Mesenchymal stem cell (in vitro differentiated cells and primary cell): ENCODE data around the gene PTPRG.

Experiments used
- DNase-seq: peaks from one replicate; pipeline ENCODE4 v3.0.0-alpha.2; 2013
- H2AFZ ChIP-seq: one replicate; pipeline ENCODE4 v1.6.1; 2013; ENCODE audit warnings: low read depth, mild to moderate bottlenecking, control low read depth, inconsistent platforms, low read length, moderate library complexity
- H2AK5ac ChIP-seq: 2 replicates; pipeline ENCODE4 v1.6.1; 2013; ENCODE audit warnings: low read length, moderate library complexity, mild to moderate bottlenecking, inconsistent platforms; ENCODE audit not compliant: severe bottlenecking
- H2BK120ac ChIP-seq: one replicate; pipeline ENCODE4 v1.6.1; 2013; ENCODE audit warnings: low read depth, mild to moderate bottlenecking, inconsistent platforms, low read length, moderate library complexity
- H2BK12ac ChIP-seq, 2 experiments: one replicate each; pipeline ENCODE4 v1.6.1; 2013; ENCODE audit warnings: inconsistent platforms in 2 of 2, low read length in 2 of 2, mild to moderate bottlenecking in 2 of 2, moderate library complexity in 2 of 2, control low read depth in 1 of 2
- H2BK15ac ChIP-seq: one replicate; pipeline ENCODE4 v1.6.1; 2013; ENCODE audit warnings: mild to moderate bottlenecking, low read depth, inconsistent platforms; ENCODE audit not compliant: poor library complexity, severe bottlenecking
- H2BK5ac ChIP-seq: 2 replicates; pipeline ENCODE4 v1.6.1; 2013; ENCODE audit warnings: low read depth, mild to moderate bottlenecking, low read length, control low read depth, inconsistent platforms; ENCODE audit not compliant: poor library complexity, severe bottlenecking
- H3K14ac ChIP-seq, 2 experiments: one replicate each; pipeline ENCODE4 v1.6.1; 2013; ENCODE audit warnings: inconsistent platforms in 2 of 2, low read length in 2 of 2, control low read depth in 1 of 2, mild to moderate bottlenecking in 1 of 2, moderate library complexity in 1 of 2
- H3K18ac ChIP-seq, 2 experiments: one replicate each; pipeline ENCODE4 v1.6.1; 2013; ENCODE audit warnings: inconsistent platforms in 2 of 2, low read length in 2 of 2, control low read depth in 1 of 2, low read depth in 1 of 2, mild to moderate bottlenecking in 1 of 2
- H3K23ac ChIP-seq, 2 experiments: one replicate each; pipeline ENCODE4 v1.6.1; 2013; ENCODE audit warnings: inconsistent platforms in 2 of 2, low read length in 2 of 2, mild to moderate bottlenecking in 2 of 2, moderate library complexity in 2 of 2, control low read depth in 1 of 2
- H3K27ac ChIP-seq: 2 replicates; pipeline ENCODE4 v1.5.1; 2013; ENCODE audit warnings: mild to moderate bottlenecking, moderate library complexity, low read length, control low read depth, inconsistent platforms; ENCODE audit not compliant: poor library complexity, severe bottlenecking
- H3K27me3 ChIP-seq, 2 experiments: 2 replicates each; pipeline versions ENCODE4 v1.6.1 to v1.7.0; 2013; ENCODE audit warnings: low read length in 2 of 2, mild to moderate bottlenecking in 2 of 2, moderate library complexity in 2 of 2, control low read depth in 1 of 2, inconsistent platforms in 1 of 2; ENCODE audit not compliant: control insufficient read depth in 1 of 2, insufficient read depth in 1 of 2
- H3K36me3 ChIP-seq, 2 experiments: 2 replicates each; pipeline versions ENCODE4 v1.6.1 to v1.7.0; 2013; ENCODE audit warnings: low read length in 2 of 2, control low read depth in 1 of 2, inconsistent platforms in 1 of 2, low read depth in 1 of 2, mild to moderate bottlenecking in 1 of 2; ENCODE audit not compliant: insufficient read depth in 2 of 2, control insufficient read depth in 1 of 2
- H3K4ac ChIP-seq, 2 experiments: one replicate each; pipeline ENCODE4 v1.6.1; 2013; ENCODE audit warnings: inconsistent platforms in 2 of 2, low read length in 2 of 2, mild to moderate bottlenecking in 2 of 2, moderate library complexity in 2 of 2, control low read depth in 1 of 2, low read depth in 1 of 2
- H3K4me1 ChIP-seq: 2 replicates; pipeline ENCODE4 v1.6.1; 2013; ENCODE audit warnings: low read depth, low read length, control low read depth; ENCODE audit not compliant: control insufficient read depth, insufficient read depth
- H3K4me2 ChIP-seq: 2 replicates; pipeline ENCODE4 v1.6.1; 2013; ENCODE audit warnings: low read length, mild to moderate bottlenecking, inconsistent platforms; ENCODE audit not compliant: poor library complexity, severe bottlenecking
- H3K4me3 ChIP-seq, 2 experiments: 2 replicates each; pipeline versions ENCODE4 v1.5.1 to v1.7.0; 2013; ENCODE audit warnings: low read length in 2 of 2, mild to moderate bottlenecking in 2 of 2, control low read depth in 1 of 2, low read depth in 1 of 2; ENCODE audit not compliant: insufficient read depth in 1 of 2
- H3K79me1 ChIP-seq: replicated peaks from 2 replicates; pipeline ENCODE4 v1.6.1; 2013; ENCODE audit warnings: mild to moderate bottlenecking, control low read depth, low read length, inconsistent platforms; ENCODE audit not compliant: poor library complexity, severe bottlenecking
- H3K9ac ChIP-seq: 2 replicates; pipeline ENCODE4 v1.7.0; 2013; ENCODE audit warnings: mild to moderate bottlenecking, low read length, moderate library complexity
- H3K9me3 ChIP-seq: 2 replicates; pipeline ENCODE4 v1.7.0; 2013; ENCODE audit warnings: mild to moderate bottlenecking, low read length; ENCODE audit not compliant: control insufficient read depth
- H4K8ac ChIP-seq: one replicate; pipeline ENCODE4 v1.6.1; 2013; ENCODE audit warnings: inconsistent platforms, mild to moderate bottlenecking, low read length, moderate library complexity
- H4K91ac ChIP-seq: one replicate; pipeline ENCODE4 v1.6.1; 2013; ENCODE audit warnings: mild to moderate bottlenecking, low read length, inconsistent platforms
- WGBS: methylation state at CpG from one replicate; pipeline ENCODE4 v1.1.7; 2013; ENCODE audit warnings: mixed read lengths; 5-methylcytosine and 5-hydroxymethylcytosine counted together

PTPRG gene

DNA sequence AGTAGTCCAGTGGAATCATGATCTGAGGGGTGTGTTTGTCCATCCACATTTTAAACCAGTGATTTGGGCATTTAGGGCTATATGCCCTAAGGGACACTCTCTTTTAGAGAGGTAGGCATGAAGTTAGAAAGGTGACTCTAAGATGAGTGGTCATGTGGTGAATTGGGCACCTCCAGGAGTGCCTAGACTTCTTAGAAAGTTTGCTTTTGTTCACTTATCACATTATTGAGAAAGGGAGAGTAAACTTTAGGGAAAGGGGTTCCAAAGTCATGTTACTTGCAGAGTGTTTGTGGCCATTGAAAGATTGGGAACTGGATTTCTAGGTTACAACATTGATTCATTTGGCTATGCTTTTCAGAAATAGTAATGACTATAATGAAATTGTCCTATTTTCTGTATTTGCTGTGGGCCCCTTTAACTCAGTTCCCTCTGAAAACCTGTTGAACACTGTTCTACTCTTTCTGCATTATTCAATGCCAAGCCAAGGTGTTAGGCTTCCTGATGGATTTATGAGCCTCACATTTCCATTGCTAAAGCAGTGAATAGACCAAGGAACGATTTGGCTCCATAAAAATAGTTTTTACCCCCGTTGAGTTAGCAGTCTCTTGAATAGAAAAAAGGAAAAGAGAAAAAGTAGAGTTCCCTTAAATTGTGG is 169.3 kb downstream of the PTPRG start:
- Histone ChIP-seq H2BK12ac (no peak overlapping the region), H2AK5ac (no peak overlapping the region)

DNA sequence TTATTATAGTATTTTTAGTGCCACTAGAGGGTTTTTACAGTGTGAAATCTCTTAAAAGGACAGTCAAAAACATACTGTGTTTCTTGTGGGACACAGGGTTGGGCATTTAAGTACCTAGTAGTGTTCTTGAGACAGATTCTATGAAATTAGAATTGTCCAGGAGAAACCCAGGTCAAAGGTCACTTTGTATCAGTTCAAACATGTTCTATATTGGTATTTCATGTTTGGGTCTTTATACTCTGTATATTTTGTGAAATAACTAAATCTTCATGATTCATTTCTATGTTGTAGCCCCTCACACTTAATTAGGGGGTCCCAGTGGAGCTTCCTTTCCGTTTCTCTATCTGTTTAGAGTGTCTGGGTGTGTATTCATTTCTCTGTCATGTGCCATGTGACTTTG is 171.6 kb downstream of the PTPRG start:
- Histone ChIP-seq H2BK15ac (no peak overlapping the region), H3K27ac (no peak overlapping the region), H3K79me1 (peaks cover 24% of the 10 kb centered on the region), H3K36me3 (no peaks in the 10 kb centered on the region), H4K8ac (no peak overlapping the region), H2AFZ (no peak overlapping the region), H2AK5ac (no peak overlapping the region), H3K4me3 (no peak overlapping the region), H2BK12ac (no peak overlapping the region), H2BK5ac (no peak overlapping the region), H2BK120ac (no peak overlapping the region), H3K18ac (no peak overlapping the region), H3K4me2 (no peak overlapping the region), H3K9me3 (no peaks in the 10 kb centered on the region), H3K9ac (no peak overlapping the region), H3K4me1 (peaks cover 3% of the 10 kb centered on the region), H4K91ac (no peak overlapping the region), H3K4ac (no peak overlapping the region), H3K27me3 (no peaks in the 10 kb centered on the region), H3K14ac (no peak overlapping the region), H3K23ac (no peak overlapping the region)
- 76% methylated on average over 1 of the region's 1 CpG for WGBS
- no peak for DNase-seq

More for the DNA sequence above, 169.3 kb downstream of the PTPRG start:
- Histone ChIP-seq H3K9me3 (no peaks in the 10 kb centered on the region), H3K27me3 (no peaks in the 10 kb centered on the region), H2AFZ (no peak overlapping the region), H2BK5ac (no peak overlapping the region), H3K79me1 (peaks cover 15% of the 10 kb centered on the region), H3K36me3 (no peaks in the 10 kb centered on the region), H3K14ac (no peak overlapping the region), H2BK15ac (no peak overlapping the region), H3K23ac (no peak overlapping the region), H2BK120ac (no peak overlapping the region), H3K27ac (no peak overlapping the region), H3K18ac (no peak overlapping the region), H3K4me3 (no peak overlapping the region), H3K4me2 (no peak overlapping the region), H3K4me1 (peaks cover 4% of the 10 kb centered on the region), H4K8ac (no peak overlapping the region), H3K9ac (no peak overlapping the region), H3K4ac (no peak overlapping the region), H4K91ac (no peak overlapping the region)
- no peak for DNase-seq
- WGBS, result 68% methylated on average over 2 of the region's 2 CpGs

DNA sequence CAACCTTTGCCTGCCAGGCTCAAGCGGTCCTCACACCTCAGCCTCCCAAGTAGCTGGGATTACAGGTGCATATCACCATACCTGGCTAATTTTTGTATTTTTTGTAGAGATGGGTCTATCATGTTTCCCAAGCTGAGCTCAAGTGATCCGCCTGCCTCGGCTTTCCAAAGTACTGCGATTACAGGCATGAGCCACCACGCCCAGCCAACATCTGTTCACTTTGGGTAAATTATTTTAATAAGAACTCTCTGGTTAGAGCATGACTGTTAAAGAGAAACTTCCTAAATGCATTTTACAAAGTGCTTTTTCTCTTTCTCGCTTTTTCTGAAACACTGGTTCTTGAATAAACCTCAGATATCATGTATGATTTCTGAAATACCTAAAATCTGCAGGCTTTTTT is 172.5 kb downstream of the PTPRG start:
- Histone ChIP-seq H3K9ac (peak overlapping the region; percentile 77), H2BK5ac (no peak overlapping the region), H3K18ac (no peak overlapping the region), H3K36me3 (no peaks in the 10 kb centered on the region), H3K14ac (no peak overlapping the region), H3K4me3 (peak overlapping the region in 1 of 2 experiments; percentile 52), H3K4ac (no peak overlapping the region), H2BK15ac (no peak overlapping the region), H3K23ac (no peak overlapping the region), H4K91ac (no peak overlapping the region), H3K4me2 (no peak overlapping the region), H2AFZ (no peak overlapping the region), H3K79me1 (peaks cover 20% of the 10 kb centered on the region), H3K9me3 (no peaks in the 10 kb centered on the region), H3K27ac (no peak overlapping the region), H3K4me1 (peaks cover 3% of the 10 kb centered on the region), H2AK5ac (no peak overlapping the region), H4K8ac (no peak overlapping the region), H3K27me3 (no peaks in the 10 kb centered on the region), H2BK120ac (no peak overlapping the region), H2BK12ac (no peak overlapping the region)
- no peak for DNase-seq
- 91% methylated on average over 6 of the region's 6 CpGs for WGBS

DNA sequence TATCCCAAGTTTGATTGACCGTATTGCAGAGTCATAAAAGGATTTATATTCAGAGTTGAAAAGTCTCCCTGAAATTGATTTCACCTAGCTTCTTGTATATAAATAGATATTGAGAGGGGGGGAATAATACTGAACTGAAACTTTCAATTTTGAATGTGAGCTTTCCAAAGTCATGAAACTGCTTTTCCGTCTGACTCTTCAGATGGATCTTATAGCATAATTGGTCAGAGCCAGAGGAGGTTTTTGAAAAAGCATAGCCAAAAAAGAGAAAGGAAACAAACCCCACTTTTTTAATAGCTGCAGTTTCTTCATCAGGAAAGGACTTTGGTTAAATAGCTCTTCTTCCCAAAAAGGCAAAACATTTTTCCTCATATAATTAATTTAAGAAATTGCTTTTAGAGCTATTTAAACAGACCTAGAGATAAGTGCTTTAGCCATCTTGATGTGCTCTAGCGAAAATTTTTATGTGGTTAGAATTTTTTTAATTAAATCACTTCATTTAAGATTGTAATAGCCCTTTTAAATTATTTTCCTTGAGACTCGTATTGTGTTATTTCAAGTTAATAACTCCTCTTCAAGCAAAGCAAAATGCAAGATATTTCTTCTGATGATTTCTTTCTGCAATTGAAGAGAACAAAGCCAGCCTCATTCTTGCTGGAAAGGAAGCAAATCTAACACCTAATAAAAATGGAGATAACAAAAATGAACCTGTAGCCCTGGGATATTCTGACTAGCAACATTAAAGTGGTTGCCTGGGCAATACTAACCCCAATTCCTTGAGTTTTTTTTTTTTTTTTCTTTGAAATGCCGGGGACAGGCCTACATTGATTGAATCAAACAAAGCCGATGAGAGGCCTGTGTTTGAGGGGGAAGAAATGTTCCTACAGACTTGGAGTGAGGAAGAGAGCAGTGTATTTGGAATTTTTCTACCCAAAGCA is 173.6 kb downstream of the PTPRG start:
- Histone ChIP-seq H3K9me3 (no peaks in the 10 kb centered on the region), H2BK120ac (no peak overlapping the region), H3K14ac (no peak overlapping the region), H3K4ac (no peak overlapping the region), H2BK12ac (no peak overlapping the region), H4K8ac (no peak overlapping the region), H3K27me3 (no peaks in the 10 kb centered on the region), H3K36me3 (no peaks in the 10 kb centered on the region), H3K79me1 (peaks cover 14% of the 10 kb centered on the region), H3K9ac (peak overlapping the region; percentile 77), H3K23ac (no peak overlapping the region), H3K27ac (no peak overlapping the region), H3K4me3 (peak overlapping the region in 1 of 2 experiments; percentile 52), H2AFZ (no peak overlapping the region), H3K4me1 (peaks cover under 1% of the 10 kb centered on the region), H3K4me2 (no peak overlapping the region), H3K18ac (no peak overlapping the region), H2AK5ac (no peak overlapping the region), H2BK15ac (no peak overlapping the region), H2BK5ac (no peak overlapping the region), H4K91ac (no peak overlapping the region)
- no peak for DNase-seq
- 100% methylated on average over 2 of the region's 6 CpGs for WGBS
